Right cardiac atrium (tissue), 5 donors: Measurements from ENCODE around the gene ACP2. TPM values are rescaled to one million over a fixed set of nuclear protein-coding genes. Genes with fewer than 3 reads are reported as not detected.

Experiments used
- ATAC-seq, 2 donors: fragments of 200-7000 bp; cut with Tn5 transposase; one replicate each; pipeline versions ENCODE4 v1.8.0 to v1.9.1; 2020; ENCODE audit warnings: moderate library complexity in 2 of 2, mild to moderate bottlenecking in 1 of 2
- DNase-seq, 3 donors: peaks; one replicate each; pipeline ENCODE4 v3.0.0-alpha.2; 2020
- H3K27ac ChIP-seq: one replicate; pipeline ENCODE4 v1.5.1; 2013; ENCODE audit warnings: mild to moderate bottlenecking, low read length, control low read depth, moderate library complexity
- H3K27me3 ChIP-seq: one replicate; pipeline ENCODE4 v1.6.1; 2013; ENCODE audit not compliant: control insufficient read depth, insufficient read depth
- H3K4me1 ChIP-seq: one replicate; pipeline ENCODE4 v1.6.1; 2013; ENCODE audit warnings: low read length; ENCODE audit not compliant: control insufficient read depth, insufficient read depth
- H3K4me3 ChIP-seq: one replicate; pipeline ENCODE4 v1.5.1; 2013; ENCODE audit warnings: low read length, control low read depth
- H3K9me3 ChIP-seq: one replicate; pipeline ENCODE4 v1.6.1; 2013; ENCODE audit warnings: low read length; ENCODE audit not compliant: control insufficient read depth
- WGBS: extraction: QIAGEN DNeasy Blood & Tissue Kit; methylation state at CpG from one replicate; pipeline ENCODE4 v1.1.7; 2013; 5-methylcytosine and 5-hydroxymethylcytosine counted together
- intact Hi-C, 4 donors: fragments of 100-400 bp; cut with DNase I; formaldehyde crosslinking; loops; one replicate each; pipeline versions ENCODE4 v1.11.0 to v1.14.0; 2022 to 2023
- polyA plus RNA-seq: library from polyadenylated mRNA; stranded (reverse); fragments of 200-250 nt; gene quantifications from one replicate; pipeline ENCODE4 v1.2.3, GENCODE V29; 2013
- total RNA-seq, 4 donors: library from RNA; stranded (reverse); fragmentation: NEBNext Ultra II Directional; extraction: Animal tissue kit (Norgen Biotek cat#: 25700); gene quantifications; one replicate each; pipeline ENCODE4 v1.2.1, GENCODE V29; 2021
- donor health status: healthy with polysubstance abuse.
- donor health status: DM: no; HTN: yes; CAD: no.
- donor health status: DM: no; HTN: no; CAD: no.
- donor health status: DM: no; HTN: yes; CAD: no; lungs with severe emphysema.
- donor health status: DM: yes; HTN: yes; CAD: no.

The ACP2 gene
- total and polyA plus RNA-seq, 5 donors = 21.7 to 25.9 (median 25.2) TPM

DNA sequence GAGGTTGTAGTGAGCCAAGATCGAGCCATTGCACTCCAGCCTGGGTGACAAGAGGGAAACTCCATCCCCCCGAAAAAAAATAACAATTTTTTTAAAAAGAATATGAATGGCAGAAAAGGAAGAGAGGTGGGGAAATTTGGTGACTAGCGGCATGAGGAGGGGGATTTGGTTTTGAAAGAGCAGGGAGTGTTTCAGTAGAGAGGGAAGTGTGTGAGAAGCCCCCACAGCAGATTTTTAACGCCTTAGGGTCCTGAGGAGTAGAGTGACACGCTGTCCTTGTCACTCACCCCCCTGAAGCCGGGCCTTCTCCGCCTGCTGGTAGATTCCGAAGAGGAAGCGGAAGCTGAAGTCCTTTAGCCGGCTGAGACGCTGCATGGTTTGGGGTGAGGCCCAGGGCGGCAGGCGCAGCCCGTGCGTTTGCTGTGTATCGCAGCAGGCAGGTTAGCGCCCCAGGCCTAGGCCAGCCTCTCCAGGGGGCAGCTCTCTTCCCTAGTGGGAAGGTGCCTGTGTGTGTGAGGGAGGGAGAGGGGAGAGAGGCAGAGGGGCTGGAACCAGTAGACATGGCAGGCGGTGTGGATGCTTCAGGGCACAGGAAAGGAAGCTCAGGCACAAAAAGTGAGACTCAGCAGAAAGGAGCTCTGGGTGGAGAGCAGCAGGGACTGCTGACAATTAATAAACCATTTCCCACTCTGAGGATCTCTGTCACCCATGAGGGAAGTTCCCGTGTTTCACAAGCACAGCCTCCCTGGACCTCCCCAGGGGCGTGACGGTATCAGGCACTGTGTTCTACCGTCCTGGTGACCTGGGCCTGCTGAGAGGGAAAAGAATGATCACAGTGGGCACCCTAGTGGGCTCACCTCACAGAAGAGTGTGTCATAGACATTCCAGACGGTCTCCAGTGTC, 3.9 kb downstream of the ACP2 start:
- H3K27ac ChIP-seq = peak overlapping the region; percentile 30
- peak in 1 of 2 donors; percentile 32 for ATAC-seq
- intact Hi-C loops = no loop called here

DNA sequence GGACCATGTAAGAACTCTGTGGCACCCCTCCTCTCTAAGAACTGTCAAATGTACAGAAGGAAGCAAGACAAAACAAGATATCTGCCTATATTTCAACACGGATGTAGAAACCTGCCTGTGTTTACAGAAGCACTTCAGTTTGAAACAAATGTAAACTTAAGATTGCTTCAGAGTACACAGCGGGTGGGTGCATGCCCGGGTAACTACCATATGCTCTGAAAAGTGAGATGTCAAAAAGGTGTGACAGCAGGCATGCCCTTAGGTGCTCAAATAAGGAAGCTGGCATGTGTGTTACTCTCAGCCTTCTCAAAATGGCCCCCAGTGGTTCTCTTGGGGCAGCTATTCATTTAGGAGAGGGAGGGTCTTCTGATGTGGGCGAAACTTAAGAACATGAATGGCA, 5.2 kb downstream of the ACP2 start:
- no peak overlapping the region for H3K27ac ChIP-seq
- intact Hi-C loops = no loop called here
- no peak overlapping the region for H3K4me3 ChIP-seq
- WGBS = 91% methylated on average over 4 of the region's 4 CpGs
- no peak for DNase-seq
- no peak for ATAC-seq
- peaks cover 9% of the 10 kb centered on the region for H3K4me1 ChIP-seq
- no peaks in the 10 kb centered on the region for H3K27me3 ChIP-seq
- no peaks in the 10 kb centered on the region for H3K9me3 ChIP-seq

More for the DNA sequence above, 3.9 kb downstream of the ACP2 start:
- Histone ChIP-seq H3K9me3 (no peaks in the 10 kb centered on the region), H3K4me1 (peaks cover 14% of the 10 kb centered on the region), H3K27me3 (no peaks in the 10 kb centered on the region), H3K4me3 (no peak overlapping the region)
- peak in 2 of 3 donors; percentile 72 to 76 for DNase-seq
- 87% methylated on average over 23 of the region's 23 CpGs for WGBS

DNA sequence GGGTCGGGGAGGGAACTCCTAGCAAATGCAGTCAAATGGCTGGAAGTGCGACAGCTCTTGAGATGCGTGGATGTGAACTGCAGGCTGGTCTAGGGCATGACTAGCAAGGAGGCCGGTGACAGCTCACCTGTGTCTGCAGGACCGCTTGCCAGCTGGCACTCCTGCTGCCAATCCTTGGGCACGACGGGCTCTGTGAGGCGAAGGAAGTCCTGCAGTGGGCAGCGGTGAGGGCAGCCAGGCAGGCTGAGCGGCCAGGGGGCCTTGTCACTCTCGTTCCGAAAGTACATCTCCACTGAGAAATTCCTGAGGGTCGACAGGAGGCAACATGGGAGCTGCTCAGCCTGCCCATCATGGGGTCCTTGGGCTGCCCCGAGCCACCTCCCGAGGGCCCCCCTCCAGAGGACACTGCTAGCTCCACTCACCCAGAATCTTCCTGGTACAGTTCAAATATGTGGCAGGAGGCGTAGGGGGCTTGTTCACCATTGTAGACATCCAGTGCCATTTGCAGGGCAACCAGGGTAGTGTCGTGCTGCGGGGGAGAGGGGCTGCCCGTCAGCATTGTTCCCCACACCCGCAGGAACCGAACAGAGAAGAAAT, 5.9 kb downstream of the ACP2 start:
- intact Hi-C loops = no loop called here
- no peaks in the 10 kb centered on the region for H3K9me3 ChIP-seq
- H3K4me3 ChIP-seq = no peak overlapping the region
- 92% methylated on average over 21 of the region's 21 CpGs for WGBS
- H3K27me3 ChIP-seq = no peaks in the 10 kb centered on the region
- H3K4me1 ChIP-seq = peaks cover 4% of the 10 kb centered on the region
- ATAC-seq (no peak), DNase-seq (peak in 1 of 3 donors; percentile 49)
- H3K27ac ChIP-seq = no peak overlapping the region

DNA sequence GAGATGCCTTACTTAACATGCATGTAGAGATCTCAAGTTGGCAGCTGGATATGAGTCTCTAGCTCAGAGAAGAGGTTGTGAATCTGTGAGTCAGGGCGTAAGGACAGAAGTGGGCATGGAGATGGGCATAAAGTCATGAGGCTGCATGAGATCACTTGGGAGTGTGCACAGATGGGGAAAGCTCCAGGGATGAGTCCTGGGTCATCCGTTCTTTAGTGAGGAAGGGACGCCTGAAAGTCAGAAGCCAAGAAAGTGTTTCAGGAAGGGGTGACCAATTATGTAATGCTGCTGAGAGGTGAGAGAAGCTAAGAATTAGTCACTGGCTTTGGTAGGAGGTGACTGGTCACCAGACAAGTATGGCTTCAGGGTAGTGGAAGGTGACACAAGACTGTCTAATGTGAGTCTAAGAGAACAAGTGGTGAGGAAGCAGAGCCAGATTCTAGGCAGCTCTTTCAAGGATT, 6.7 kb downstream of the ACP2 start:
- 87% methylated on average over 3 of the region's 3 CpGs for WGBS
- no peaks in the 10 kb centered on the region for H3K9me3 ChIP-seq
- intact Hi-C loops = no loop called here
- ATAC-seq = no peak
- no peaks in the 10 kb centered on the region for H3K4me1 ChIP-seq
- no peak overlapping the region for H3K4me3 ChIP-seq
- peak in 1 of 3 donors; percentile 1 for DNase-seq
- no peak overlapping the region for H3K27ac ChIP-seq
- H3K27me3 ChIP-seq = no peaks in the 10 kb centered on the region

DNA sequence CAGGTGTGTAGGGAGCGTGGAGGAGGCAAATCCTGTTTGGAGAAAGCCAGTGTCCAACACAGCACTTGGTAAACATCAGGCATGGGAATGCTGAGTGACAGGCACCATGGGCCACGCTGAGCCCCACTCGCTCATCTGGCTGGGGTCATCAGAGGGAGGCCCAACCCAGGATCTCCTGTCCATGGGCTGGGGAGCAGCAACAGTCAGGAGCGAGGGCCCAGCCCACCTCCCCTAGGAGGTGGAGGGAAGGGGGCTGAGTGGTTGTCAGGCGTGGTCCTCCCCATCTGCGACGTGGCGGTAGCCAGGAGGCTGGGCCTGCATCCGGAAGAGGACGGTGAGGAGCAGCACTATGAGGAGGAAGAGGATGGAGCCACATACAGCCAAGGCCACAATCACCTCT, 8.8 kb downstream of the ACP2 start:
- no peaks in the 10 kb centered on the region for H3K9me3 ChIP-seq
- no peak for ATAC-seq
- WGBS = 93% methylated on average over 10 of the region's 10 CpGs
- intact Hi-C loops = no loop called here
- no peak overlapping the region for H3K4me3 ChIP-seq
- DNase-seq = peak in 1 of 3 donors; percentile 31
- no peaks in the 10 kb centered on the region for H3K4me1 ChIP-seq
- H3K27ac ChIP-seq = no peak overlapping the region
- H3K27me3 ChIP-seq = no peaks in the 10 kb centered on the region

DNA sequence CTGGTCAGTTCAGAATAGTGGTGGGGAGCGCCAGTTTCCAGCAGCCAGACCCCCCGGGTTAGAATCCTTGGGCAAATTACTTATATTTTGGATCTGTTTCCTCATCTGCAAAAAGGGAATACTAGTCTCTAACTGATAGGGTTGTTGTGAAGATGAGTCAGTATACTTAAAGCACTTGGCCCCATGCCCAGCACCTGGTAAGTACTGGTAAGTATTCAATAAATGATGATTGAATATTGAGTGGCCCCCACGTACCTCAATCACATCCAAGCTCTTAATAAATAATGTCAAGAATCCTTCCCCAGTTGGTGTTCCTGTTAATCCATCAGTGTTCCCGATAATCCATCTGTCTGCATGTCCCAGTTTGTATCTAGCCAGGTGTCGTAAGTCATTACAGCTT, 12.1 kb downstream of the ACP2 start:
- 84% methylated on average over 5 of the region's 5 CpGs for WGBS
- Histone ChIP-seq H3K9me3 (no peaks in the 10 kb centered on the region), H3K4me1 (no peaks in the 10 kb centered on the region), H3K4me3 (no peak overlapping the region), H3K27ac (no peak overlapping the region), H3K27me3 (no peaks in the 10 kb centered on the region)
- no peak for ATAC-seq
- intact Hi-C loops = no loop called here
- no peak for DNase-seq

DNA sequence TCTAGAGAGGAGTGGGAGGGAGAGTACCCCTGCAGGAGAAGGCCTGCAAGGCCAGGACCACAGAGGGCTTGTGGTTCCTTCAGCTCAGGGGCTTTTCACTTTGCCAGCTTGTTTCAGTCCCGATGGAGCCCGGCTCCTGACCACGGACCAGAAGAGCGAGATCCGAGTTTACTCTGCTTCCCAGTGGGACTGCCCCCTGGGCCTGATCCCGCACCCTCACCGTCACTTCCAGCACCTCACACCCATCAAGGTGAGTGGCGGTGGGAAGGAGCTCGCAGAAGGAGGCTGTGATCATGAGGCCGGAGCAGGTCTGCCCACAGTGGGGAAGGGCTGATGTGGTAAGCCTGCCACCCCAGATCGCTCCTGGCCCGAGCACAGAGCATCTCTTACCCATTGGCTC, 13.5 kb downstream of the ACP2 start:
- Histone ChIP-seq H3K4me3 (no peak overlapping the region), H3K9me3 (no peaks in the 10 kb centered on the region), H3K27me3 (no peaks in the 10 kb centered on the region), H3K27ac (no peak overlapping the region), H3K4me1 (no peaks in the 10 kb centered on the region)
- ATAC-seq = no peak
- no peak for DNase-seq
- 91% methylated on average over 12 of the region's 12 CpGs for WGBS
- intact Hi-C loops = no loop called here

DNA sequence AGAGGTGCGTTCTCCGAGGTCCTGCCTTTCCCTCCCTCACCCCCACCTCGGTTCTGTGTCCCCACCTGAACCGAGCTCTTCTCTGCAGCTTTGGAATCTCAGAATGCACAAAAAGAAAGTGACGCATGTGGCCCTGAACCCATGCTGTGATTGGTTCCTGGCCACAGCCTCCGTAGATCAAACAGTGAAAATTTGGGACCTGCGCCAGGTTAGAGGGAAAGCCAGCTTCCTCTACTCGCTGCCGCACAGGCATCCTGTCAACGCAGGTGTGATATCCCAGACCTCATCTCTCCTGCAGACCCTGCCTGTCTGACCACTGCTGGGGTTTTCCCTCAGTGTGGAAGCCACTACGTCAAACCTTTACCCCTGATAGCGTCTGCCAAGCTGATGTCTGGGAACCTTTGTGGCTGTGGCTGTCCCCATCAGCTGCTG, 13.9 kb downstream of the ACP2 start:
- ATAC-seq (peak; percentile 7 to 43), DNase-seq (no peak)
- H3K27ac ChIP-seq = no peak overlapping the region
- H3K27me3 ChIP-seq = no peaks in the 10 kb centered on the region
- WGBS = 46% methylated on average over 12 of the region's 12 CpGs
- intact Hi-C loops = no loop called here
- no peaks in the 10 kb centered on the region for H3K9me3 ChIP-seq
- no peaks in the 10 kb centered on the region for H3K4me1 ChIP-seq
- H3K4me3 ChIP-seq = no peak overlapping the region

DNA sequence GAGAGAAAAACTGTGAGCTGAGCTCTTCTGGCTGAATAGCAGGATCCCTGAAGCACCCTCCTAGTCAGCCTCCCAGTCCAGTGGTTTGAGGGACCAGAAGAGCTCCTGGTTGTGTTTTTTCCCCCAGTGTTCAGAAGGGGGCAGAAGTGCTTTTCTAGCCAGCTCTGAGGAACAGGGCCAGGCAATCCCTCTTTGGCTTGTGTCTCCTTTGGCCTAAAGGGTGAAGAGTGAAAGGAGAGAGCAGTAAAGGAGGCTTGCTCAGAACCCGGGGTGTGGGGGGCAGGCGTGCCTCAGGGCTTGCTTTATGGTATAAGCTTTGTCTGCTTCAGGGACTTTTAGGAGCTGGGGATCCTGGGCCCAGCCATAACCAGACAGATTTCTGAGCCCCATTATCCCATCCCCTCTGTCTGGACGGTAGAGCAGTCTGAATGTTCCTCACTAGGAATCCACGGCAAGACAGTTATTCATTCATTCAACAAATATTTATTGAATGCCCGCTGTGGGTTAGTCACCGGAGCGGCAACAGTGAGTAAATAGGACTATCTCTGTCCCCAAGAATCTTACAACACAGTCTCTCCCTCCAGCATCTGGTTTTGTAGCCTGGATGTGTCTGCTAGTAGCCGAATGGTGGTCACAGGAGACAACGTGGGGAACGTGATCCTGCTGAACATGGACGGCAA, 14.5 kb downstream of the ACP2 start:
- WGBS = 54% methylated on average over 11 of the region's 11 CpGs
- Histone ChIP-seq H3K9me3 (no peaks in the 10 kb centered on the region), H3K4me3 (no peak overlapping the region), H3K27ac (no peak overlapping the region), H3K4me1 (no peaks in the 10 kb centered on the region), H3K27me3 (no peaks in the 10 kb centered on the region)
- intact Hi-C loops = no loop called here
- DNase-seq (peak in 2 of 3 donors; percentile 40 to 78), ATAC-seq (peak; percentile 67 to 76)

DNA sequence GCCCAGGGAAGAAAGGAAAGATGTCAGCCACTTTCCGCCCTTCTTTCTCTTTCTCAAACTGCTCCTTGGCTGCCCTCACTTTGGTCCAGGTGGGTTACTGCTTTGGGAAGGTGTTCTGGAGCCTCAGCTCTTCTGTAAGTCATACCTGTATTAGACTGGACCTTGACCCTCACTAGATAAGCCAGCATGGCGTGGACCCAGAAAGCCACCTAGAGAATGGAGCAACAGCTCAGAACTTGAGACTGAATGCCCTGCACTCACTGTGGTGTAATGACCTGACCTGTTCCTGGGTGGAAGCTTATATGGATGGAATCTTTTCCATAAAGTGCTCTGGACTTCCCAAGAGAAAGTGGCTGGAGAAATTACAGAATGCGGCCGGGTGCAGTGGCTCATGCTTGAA, 15.6 kb downstream of the ACP2 start:
- intact Hi-C loops = no loop called here
- no peak for DNase-seq

DNA sequence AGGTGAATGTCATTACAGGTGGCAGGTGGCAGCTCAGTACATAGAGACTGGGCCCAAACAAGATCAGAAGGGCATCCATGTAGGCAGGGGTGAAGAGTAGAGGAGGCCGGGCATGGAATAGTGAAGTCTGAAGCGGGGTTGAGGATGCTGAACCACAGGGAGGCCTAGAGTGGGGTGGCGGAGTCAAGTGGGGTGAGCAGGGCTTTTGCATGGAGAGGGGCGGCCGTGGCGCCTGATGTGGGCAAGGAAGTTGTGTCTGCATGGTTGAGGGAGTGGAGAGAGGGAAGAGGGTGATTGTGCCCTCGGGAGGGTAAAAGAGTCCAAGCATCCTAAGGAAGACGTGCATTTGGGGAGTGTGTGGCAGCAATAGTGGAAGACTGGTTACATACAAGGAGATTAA, 19.5 kb downstream of the ACP2 start:
- H3K27me3 ChIP-seq = no peaks in the 10 kb centered on the region
- ATAC-seq (no peak), DNase-seq (no peak)
- 95% methylated on average over 8 of the region's 8 CpGs for WGBS
- no peak overlapping the region for H3K4me3 ChIP-seq
- no peaks in the 10 kb centered on the region for H3K9me3 ChIP-seq
- no peak overlapping the region for H3K27ac ChIP-seq
- H3K4me1 ChIP-seq = no peaks in the 10 kb centered on the region
- intact Hi-C loops = no loop called here

More for the DNA sequence above, 15.6 kb downstream of the ACP2 start:
- ATAC-seq = no peak
- Histone ChIP-seq H3K4me3 (no peak overlapping the region), H3K4me1 (no peaks in the 10 kb centered on the region), H3K27ac (no peak overlapping the region), H3K27me3 (no peaks in the 10 kb centered on the region), H3K9me3 (no peaks in the 10 kb centered on the region)
- WGBS = 98% methylated on average over 4 of the region's 4 CpGs
